ENCODE data around the gene TMC8.
"Not testable (repeated sequence)": the region's sequence is repeated elsewhere in the genome, so short reads cannot be mapped to it uniquely, and the experiment has no call there.

TMC8 gene

DNA sequence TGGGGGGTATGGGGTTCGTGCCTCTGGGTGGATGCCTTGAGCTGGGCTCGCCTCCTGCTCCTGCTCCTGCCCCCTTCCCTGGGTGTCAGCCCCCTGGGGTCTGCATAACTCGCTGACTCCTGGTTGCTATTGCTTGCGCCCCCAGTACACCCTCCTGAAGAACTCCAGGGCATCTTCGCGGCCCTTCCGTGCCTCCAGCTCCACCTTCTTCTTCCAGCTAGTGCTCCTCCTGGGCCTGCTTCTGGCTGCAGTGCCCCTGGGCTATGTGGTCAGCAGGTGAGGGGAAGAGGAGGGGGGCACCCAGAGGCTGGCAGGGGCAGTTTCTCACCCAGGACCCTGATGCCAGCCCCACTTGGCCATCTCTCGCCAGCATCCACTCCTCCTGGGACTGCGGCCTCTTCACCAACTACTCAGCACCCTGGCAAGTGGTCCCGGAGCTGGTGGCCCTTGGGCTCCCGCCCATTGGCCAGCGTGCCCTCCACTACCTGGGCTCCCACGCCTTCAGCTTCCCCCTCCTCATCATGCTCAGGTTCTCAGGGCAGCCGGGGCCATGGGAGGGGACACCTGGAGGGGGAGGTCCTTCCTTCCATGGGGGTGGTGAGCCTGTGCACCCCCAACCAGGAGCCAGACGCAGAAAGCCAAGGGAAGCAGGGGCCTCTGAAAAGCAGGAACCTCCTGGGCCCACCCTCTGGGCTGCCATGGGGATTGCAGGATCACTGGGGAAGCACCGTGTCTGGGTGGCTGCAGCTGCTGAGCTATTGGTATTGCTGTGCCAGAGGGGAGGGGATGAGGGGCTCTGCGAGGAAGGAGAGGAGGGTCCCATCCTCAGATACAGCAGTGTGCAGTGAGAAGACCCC, 7.9 kb downstream of the TMC8 start:
- no peak for DNase-seq

DNA sequence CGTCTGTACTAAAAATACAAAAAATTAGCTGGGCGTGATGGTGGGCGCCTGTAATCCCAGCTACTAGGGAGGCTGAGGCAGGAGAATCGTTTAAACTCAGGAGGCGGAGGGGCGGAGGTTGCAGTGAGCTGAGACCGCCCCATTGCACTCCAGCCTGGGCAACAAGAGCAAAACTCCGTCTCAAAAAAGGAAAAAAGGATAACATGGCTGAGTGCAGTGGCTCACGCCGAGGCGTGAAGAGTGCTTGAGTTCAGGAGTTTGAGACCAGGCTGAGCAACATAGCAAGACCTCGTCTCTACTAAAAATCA, 9.2 kb downstream of the TMC8 start:
- not testable (repeated sequence) for DNase-seq

DNA sequence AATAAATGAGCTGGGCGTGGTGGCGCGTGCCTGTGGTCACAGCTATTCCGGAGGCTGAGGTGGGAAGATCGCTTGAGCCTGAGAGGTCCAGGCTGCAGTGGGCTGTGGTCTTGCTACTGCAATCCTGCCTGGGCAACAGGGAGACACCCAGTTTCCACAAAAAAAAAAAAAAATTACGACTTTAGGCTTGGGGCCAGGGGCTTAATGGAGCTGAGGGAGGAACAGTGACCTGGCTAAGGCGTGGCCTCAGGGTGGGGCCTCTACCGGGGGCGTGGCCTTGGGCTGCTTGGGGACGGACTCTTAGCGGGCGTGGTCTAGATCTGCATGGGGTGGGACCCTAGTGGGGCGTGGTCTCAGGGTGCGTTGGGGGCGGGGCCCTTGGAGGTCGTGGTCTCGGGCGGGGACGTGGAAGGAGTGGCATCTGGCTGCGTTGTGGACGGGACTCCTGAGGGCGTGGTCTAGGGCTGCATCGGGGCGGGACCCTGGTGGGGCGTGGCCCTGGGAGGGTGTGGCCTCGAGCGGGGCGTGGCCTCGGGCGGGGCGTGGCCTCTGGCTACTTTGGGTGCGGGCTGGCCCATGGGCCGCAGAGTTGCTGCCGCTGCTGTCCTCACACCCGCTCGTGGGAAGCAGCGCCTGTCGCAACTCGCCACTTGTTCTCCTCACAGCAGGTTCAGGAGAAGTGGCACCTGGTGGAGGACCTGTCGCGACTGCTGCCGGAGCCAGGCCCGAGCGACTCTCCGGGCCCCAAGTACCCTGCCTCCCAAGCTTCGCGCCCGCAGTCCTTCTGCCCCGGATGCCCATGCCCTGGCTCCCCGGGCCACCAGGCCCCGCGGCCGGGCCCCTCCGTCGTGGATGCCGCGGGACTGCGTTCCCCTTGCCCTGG, 9.8 kb downstream of the TMC8 start:
- DNase-seq: peak; percentile 95

DNA sequence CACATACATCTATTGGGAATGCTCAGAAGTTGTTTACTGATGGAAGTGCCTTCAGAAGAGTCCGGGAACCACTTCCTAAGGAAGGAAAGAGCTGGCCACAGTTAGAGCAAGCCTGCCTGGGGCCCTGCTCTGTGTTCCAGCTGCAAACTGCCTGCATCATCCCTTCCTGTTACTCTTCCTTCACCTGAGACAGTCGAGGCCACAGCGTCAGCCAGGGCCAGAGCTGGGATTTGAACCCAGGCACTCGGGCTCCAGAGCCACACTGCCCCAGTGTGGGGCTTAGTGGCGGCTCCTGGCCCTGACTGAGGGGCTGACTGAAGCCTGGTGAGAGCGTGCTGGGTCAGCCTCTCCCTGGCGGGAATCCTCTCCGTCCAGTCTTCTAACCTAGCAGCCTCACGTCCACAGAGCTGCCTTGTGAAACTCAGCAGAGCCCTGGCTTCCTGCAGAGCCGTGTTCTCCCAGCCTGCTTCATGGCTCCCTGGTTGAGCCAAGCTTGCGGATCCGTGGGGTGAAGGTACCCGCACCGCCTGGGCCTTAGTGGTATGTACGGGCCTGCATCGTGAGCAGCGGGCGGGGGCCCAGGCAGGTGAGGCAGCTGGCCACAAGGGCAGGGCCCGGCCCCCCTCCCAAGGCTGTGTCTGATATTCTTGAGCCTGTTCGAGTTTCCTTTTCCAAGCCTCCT, 11.0 kb downstream of the TMC8 start:
- DNase-seq: no peak

DNA sequence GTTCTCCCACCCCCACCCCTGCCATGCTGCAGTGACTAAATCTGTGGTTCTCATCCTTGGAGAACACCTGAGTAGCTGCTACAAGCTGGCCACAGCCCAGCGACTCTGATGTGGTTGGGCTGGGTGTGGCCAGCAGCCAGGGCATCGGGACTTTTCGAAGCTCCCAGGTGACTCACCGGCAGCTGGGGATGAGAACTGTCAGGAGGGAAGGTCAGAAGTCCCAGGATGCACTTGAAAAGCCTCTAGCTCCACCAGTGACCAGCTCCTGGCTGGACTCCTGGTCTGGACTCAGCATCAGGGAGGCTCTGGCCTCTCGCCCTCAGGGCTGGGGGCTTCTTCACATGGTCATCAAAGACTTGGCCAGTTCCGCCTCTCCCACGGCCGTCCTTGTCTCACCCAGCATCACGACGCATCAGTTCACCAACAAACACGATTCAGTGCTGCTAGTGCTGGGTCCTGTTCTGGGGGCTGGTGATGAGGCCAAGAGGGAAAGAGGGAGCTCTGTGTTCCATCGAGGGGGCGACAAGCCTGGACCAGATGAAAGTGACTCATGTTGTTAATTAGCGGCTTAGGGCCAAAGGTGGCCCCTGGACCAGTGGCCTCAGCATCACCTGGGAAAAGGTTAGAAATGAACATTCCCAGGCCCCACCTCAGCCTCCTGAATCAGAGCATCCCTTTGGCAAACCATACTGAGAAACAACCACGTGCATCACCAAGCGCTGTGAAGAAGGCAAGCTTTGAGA, 11.7 kb downstream of the TMC8 start:
- DNase-seq: no peak

DNA sequence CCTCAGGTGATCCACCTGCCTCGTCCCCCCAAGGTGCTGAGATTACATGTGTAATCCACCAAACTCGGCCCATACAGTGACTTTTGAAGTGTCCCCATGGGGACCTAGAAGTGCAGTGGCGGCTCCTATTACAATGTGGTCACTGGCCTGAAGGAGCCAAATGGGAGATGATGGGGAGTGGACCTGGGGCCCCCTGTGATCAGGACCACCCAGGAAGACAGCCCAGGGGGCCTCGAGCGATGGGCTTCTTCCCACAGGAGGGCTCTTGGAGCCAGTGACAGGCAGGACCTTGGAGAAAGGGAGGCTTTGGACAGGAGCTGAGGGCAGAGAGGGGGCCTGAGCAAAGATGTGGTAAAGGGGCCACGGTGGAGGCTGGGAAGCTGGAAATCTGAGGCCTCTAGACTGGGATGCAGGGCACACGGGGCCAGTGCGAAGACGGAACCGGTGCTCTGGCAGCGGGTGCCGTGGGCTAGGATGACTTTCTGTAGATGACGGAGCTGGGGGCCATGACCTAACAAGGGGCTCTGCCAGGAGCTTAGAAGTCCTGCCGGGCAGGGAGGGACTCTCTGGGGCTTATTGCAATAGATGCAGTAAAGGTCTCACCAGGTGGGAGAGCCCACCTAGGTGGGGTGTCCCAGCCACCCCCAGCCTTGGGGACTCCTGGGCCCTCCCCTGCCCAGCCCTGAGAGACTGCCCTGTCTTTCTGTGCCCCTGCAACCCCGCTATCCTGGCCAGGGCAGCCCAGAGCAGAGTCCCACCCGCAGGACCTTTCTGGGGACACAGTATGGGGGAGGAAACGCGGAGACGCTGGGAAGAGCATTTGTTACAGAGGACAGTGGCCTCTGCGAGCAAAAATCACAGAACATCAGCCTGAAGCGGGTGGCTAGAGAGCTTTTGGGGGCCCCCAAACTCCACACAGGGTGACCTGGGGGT, 12.9 kb downstream of the TMC8 start:
- DNase-seq: no peak

DNA sequence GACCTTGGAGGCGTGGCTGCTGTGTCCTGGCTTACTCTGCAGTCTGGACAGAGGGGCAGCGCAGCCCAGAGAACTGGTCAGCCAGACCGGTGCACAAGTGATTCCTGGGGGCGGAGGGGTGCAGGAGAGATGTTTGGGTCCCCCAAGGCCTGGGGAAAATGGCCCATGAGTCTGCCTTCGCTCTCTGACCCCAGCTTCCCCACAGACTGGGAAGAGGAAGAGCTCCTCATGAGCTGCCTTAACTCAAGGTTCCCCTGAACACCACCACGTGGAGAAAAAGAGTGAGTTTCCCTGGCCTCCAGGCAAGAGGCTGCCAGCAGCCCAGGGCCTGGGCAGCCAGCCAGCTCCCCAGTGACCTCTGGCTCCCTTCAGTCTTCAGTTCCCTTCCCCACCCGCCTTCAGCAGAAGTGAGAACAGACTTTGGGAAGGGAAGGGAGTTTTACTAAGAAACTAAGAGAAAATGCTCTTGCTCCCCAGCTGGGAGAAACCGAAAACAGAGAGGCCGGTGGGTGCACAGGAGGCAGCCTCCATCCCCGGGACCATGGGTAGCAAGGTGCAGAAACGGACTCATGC, 13.7 kb downstream of the TMC8 start:
- DNase-seq: no peak

DNA sequence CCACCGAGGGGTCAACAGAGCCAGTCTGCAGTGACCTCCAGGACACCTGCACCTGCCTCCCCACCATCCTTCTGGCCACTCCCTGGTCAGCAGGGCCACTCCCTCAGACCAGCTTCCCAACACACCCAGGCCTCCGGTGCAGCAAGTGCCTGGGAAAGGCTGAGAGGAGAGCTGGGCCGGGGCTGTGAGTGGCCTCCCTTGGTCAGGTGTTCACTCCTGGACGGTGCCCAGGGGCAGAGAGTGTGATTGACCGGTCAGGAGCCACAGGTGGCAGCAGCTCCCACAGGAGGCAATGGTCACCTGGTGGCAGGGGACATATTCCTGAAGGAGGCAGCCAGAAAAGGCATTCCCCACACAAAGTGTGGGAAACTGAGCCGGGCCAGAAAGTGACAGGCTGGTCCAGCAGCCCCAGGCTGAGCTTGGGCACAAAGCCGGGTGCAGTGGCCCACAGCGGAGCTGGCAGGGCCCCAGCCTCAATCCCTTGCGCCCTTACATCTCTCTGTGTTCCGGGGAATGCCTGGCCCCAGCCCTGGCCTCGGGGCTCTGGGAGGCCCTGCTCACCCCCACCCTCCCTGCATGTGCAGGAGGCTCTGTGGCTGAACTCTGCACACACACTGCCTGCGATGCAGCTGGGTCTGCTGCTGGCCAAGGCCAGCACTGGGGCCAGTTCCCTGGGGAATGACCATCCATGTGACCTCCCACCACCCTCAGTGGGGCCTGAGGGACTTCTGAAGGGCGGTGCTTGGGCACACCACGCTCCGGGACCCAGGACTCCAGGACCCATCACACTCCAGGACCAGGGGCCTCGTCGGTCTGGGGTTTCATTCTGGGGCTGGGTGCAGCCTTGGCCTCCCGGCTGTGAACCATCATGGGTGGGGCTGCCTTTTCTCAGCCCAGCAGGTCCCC, 14.4 kb downstream of the TMC8 start:
- DNase-seq: no peak

DNA sequence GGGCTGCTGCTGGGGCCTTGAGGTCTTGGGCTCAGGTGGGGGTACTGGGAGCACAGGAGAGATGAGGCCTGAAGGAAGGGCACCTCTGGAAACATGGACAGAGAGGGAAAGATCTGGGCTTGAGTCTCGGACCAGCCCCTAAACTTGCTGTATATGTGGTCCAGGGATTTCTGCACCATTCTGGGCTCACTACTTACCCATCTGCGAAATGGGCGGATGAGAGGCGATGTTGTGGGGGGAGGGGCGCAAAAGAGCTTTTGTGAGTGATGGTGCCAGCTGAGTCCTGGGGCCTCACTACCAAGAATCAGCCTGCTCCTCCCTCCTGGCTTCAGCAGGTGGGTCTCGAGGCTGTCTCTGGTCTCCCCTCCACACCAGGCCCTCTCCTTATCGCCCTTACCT, 15.9 kb downstream of the TMC8 start:
- no peak for DNase-seq

DNA sequence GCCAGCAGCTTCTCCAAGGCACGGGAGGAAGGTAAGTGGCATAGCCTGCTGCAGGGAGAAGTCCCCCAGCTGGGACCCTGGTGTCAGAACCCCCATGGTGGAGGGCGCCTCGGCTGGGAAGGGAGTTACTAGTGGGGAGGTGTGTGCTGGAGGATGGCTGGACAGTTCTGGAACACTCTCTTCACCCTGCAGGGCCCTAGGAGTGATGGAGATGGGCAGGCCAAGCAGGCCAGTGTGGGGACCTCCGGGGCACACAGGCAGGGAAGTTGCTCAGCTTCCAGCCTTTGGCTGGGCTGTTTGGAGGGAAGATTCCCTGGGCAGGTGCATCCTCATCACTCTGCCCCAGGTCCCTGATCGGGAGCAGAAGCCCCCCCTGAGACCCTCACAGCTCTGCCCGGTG, 16.3 kb downstream of the TMC8 start:
- DNase-seq: no peak

DNA sequence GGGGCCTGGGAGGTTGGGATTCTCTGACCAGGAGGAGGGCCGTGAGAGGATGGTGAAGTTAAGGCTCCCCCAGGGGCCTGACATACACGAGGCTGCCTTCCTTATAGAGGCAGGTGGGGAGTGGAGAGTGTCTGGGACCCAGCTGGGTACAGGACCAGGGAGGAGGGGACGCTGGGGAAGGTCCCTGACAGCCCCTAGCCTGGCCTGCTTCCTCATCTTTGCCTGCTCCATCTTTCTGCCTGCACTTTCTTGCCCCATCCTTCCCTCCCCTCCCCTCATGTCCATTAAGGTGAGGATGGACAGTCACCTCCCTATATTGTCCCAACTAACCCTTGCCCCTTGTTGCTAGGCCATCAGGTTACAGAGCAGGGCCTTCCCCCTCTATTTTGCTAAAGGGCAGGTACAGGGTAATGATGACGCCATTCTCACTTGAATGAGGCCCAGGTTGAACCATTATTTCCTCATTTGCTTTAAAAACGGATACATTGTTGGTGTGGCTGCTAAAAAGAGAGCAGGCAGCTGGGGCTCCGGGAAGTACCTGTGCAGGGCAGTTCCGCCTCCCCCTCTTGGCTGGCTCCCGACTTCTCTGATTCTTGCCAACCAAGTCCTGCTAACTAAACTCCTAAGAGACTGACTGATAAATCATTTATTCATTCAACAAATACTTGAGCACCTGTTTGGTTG, 16.9 kb downstream of the TMC8 start:
- no peak for DNase-seq

DNA sequence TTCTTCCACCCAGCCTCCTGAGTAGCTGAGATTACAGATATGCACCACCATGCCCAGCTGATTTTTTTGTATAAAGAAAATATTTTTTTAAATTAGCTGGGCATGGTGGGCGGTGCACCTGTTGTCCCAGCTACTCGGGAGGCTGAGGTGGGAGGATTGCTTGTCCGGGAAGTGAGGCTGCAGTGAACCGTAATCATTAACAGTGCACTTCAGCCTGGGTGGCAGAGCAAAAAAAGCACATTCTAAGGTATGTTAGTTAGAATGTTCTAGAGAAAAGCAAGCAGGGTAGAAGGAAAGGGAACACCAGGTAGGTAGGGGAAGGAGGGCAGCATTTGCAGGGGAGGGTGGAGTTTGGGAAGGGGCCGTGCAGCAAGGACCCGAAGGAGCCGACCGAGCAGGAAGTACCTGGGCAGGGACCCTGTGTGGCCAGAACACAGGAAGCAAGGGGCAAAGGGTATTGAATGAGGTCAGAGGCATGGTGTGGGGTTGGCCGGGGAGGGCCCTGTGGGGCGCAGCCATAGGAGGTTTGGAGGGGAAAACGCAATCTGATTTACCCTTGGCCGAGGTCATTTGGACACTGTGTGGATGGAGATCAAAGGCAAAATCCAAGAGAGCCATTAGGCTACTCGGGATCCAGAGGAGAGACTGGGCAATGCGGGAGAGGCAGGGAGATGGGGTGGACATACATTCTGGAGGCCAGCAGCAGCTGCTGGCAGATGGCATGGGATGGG, 17.9 kb downstream of the TMC8 start:
- no peak for DNase-seq

DNA sequence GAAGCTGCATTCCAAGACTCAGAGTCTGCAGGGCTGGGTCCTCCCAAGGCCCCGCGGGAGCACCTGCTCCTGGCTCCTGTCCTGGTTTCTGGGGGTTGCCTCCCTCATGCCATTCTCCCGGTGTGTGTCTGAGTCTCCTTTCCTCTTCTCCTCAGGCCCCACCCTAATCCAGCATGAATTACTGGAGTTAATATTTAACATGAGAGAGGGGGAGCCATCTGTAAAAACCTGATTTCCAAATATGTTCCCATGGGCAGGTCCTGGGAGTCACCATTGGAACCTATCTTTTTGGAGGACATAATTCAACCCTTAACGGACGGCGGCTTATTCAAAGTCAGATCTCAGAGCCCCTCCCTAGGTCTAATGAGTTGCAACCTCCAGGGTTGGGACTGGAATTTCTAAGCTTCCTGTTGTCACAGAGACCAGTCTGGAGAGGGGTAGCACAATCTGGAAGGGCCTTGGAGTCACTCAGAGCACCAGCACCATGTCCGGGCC, 21.0 kb downstream of the TMC8 start:
- no peak for DNase-seq

DNA sequence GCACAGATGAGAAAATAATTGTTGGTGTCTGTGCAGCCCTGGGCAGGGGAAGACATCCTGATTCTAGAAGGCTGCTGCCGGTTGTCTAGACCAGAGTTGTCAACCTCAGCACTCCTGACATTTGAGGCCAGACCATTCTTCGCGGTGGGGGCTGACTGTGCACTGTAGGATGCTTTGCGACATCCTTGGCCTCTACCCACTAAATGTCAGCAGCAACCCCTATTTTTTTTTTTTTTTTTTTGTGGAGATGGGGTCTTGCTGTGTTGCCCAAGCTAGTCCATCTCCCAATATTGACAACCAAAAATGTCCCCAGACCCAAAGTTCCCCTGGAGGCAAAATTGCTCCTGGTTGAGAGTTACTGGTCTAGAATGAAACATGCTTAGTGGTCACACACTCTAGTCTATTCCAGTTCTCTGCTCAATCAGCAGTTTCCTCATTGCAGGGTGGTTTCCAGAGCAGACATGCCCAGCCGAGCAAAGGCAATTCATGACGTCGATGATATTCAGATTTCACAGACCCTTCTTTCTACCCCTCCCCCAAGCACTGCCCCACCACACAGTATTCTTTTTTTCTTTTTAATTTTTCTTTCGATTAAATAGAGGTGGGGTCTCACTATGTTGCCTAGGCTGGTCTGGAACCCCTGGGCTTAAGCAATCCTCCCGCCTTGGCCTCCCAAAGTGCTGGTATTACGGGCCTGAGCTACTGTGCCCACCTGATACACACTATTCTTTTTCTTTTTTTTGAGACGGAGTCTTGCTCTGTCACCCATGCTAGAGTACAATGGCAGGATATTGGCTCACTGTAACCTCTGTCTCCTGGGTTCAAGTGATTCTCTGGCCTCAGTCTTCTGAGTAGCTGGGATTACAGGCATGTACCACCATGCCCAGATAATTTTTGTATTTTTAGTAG, 24.6 kb downstream of the TMC8 start:
- no peak for DNase-seq

DNA sequence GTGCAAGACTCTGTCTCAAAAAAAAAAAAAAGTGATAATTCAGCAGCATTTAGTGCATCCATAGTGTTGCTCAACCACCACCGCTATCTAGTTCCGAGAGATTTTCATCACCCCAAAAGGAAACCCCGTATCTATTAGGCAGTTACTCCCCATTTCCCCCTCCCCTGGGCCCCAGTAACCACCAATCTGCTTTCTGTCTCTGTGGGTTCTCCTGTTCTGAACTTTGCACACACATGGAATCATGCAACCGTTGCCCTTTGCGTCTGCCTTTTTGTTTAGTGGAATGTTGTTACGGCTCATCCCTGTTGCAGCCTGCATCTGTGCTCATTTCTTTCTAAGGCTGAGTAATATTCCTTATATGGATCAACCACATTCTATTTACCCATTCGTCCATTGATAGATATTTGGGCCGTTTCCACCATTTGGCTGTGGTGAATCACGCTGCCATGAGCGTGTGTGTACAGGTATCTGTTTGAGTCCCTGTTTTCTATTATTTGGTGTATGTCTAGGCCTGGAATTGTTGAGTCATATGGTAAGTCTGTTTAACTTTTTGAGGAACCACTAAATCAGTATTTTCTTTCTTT, 29.1 kb downstream of the TMC8 start:
- no peak for DNase-seq

DNA sequence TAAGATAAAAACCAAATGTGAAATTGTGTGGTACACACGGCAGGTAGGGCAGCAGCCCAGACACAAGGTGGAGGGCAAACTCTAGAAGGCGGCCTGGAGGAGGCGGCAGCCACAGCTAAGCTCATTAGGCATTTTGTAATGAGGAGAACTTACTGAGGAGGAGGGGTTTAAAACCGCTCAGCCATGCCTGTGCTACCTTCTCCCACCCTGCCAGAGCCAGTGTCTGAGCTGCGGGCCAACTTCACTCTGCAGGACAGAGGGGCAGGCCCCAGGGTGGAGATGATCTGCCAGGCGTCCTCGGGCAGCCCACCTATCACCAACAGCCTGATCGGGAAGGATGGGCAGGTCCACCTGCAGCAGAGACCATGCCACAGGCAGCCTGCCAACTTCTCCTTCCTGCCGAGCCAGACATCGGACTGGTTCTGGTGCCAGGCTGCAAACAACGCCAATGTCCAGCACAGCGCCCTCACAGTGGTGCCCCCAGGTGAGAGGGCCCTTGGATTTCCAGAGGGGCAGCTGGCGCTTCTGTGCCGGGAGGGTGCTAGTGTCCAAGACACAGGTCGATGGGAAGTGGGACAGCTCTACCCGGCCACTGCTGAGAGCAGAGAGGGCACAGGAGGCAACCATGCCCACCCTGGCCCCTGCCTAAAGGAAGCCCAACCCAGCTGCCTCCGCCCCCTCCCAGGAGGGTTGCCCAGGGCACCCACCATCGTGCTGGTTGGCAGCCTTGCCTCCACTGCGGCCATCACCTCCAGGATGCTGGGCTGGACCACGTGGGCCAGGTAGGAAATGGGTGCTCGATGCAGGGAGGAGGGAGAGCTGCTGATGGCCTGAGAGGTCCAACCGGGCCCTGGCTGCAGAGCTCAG, 33.5 kb downstream of the TMC8 start:
- DNase-seq: no peak
